H1 (cell line): Measurements from ENCODE around the gene SETD1B. TPM values are rescaled to one million over a fixed set of nuclear protein-coding genes. Genes with fewer than 3 reads are reported as not detected.

Experiments
- CTCF ChIA-PET: fragments of 300-600 bp; sonication (Branson Sonifier 250); formaldehyde crosslinking; loops from one replicate; lab custom pipeline; 2021; ENCODE audit not compliant: partially characterized antibody; lab: Charles Lee
- POLR2A ChIA-PET: fragments of 300-600 bp; sonication (Branson Sonifier 250); formaldehyde crosslinking; loops from one replicate; lab custom pipeline; 2021; ENCODE audit warnings: inconsistent platforms; ENCODE audit not compliant: partially characterized antibody; lab: Charles Lee
- DNase-seq, 2 experiments: peaks; one replicate each; pipeline versions ENCODE4 v3.0.0 to v3.0.0-alpha.2; 2010 to 2022; ENCODE audit warnings: low spot score in 2 of 2, low read depth in 1 of 2, mixed read lengths in 1 of 2
- FAIRE-seq: peaks from 2 replicates; lab custom pipeline; 2011; peaks lifted over from hg19 to GRCh38; lab: Jason Lieb, UNC
- H2AFZ ChIP-seq: 2 replicates; pipeline ENCODE4 v1.8.1; 2012; ENCODE audit warnings: low read length, inconsistent platforms
- H2AK5ac ChIP-seq: 2 replicates; pipeline ENCODE4 v1.6.1; 2013; ENCODE audit warnings: low read depth, low read length
- H2BK120ac ChIP-seq: replicated peaks from 2 replicates; pipeline ENCODE3; 2013; ENCODE audit warnings: low read depth, low read length, inconsistent platforms
- H2BK12ac ChIP-seq: 2 replicates; pipeline ENCODE4 v1.6.1; 2013; ENCODE audit warnings: low read depth, low read length
- H2BK15ac ChIP-seq: 2 replicates; pipeline ENCODE4 v1.6.1; 2013; ENCODE audit warnings: low read length
- H2BK20ac ChIP-seq: 2 replicates; pipeline ENCODE4 v1.6.1; 2013; ENCODE audit warnings: low read length
- H2BK5ac ChIP-seq: 2 replicates; pipeline ENCODE4 v1.6.1; 2013; ENCODE audit warnings: low read depth, low read length
- H3K14ac ChIP-seq: 2 replicates; pipeline ENCODE4 v1.6.1; 2013; ENCODE audit warnings: inconsistent platforms; ENCODE audit not compliant: insufficient read length
- H3K18ac ChIP-seq: 2 replicates; pipeline ENCODE4 v1.6.1; 2013; ENCODE audit warnings: low read length; ENCODE audit errors: extremely low read depth
- H3K23ac ChIP-seq: 2 replicates; pipeline ENCODE4 v1.6.1; 2013; ENCODE audit warnings: inconsistent platforms; ENCODE audit not compliant: insufficient read length
- H3K23me2 ChIP-seq: 2 replicates; pipeline ENCODE4 v1.6.1; 2013; ENCODE audit warnings: low read depth, low read length
- H3K27ac ChIP-seq: 2 replicates; pipeline ENCODE4 v1.6.1; 2011; ENCODE audit warnings: low read depth, low read length, inconsistent platforms
- H3K27me3 ChIP-seq, 4 experiments: replicated peaks in 1 of 4; 1 replicate in 1 of 4; 2 replicates in 3 of 4; pipeline versions ENCODE4 v1.6.1 to v1.8.1; 2011 to 2013; ENCODE audit warnings: low read length in 3 of 4, mild to moderate bottlenecking in 3 of 4, inconsistent platforms in 2 of 4, mixed read lengths in 2 of 4, moderate library complexity in 1 of 4; ENCODE audit not compliant: control insufficient read depth in 3 of 4, insufficient read depth in 3 of 4; ENCODE audit errors: extremely low read depth in 1 of 4
- H3K36me3 ChIP-seq, 4 experiments: 2 replicates each; pipeline versions ENCODE4 v1.6.1 to v1.8.1; 2011 to 2013; ENCODE audit warnings: mild to moderate bottlenecking in 4 of 4, low read length in 3 of 4, moderate library complexity in 2 of 4, control low read depth in 1 of 4, inconsistent platforms in 1 of 4; ENCODE audit not compliant: insufficient read depth in 4 of 4, control insufficient read depth in 2 of 4
- H3K4ac ChIP-seq: replicated peaks from 2 replicates; pipeline ENCODE3; 2013; ENCODE audit warnings: low read length, low read depth, mixed read lengths, inconsistent platforms; ENCODE audit not compliant: insufficient read length
- H3K4me1 ChIP-seq, 4 experiments: replicated peaks in 1 of 4; 1 replicate in 1 of 4; 2 replicates in 3 of 4; pipeline versions ENCODE4 v1.6.1 to v1.8.1; 2011 to 2013; ENCODE audit warnings: low read length in 3 of 4, inconsistent platforms in 2 of 4, mixed read lengths in 1 of 4; ENCODE audit not compliant: insufficient read depth in 4 of 4, control insufficient read depth in 3 of 4
- H3K4me2 ChIP-seq, 2 experiments: 2 replicates each; pipeline versions ENCODE4 v1.6.1 to v1.8.1; 2011 to 2013; ENCODE audit warnings: low read depth in 2 of 2, low read length in 2 of 2, control low read depth in 1 of 2, inconsistent platforms in 1 of 2, mild to moderate bottlenecking in 1 of 2; ENCODE audit not compliant: insufficient read depth in 1 of 2
- H3K4me3 ChIP-seq, 4 experiments: fragments of 200-600, 300-600 bp in 1 of 4; sonication (generic), shearing (Covaris generic), sonication (Bioruptor Twin) in 1 of 4; 2 replicates each; pipeline versions ENCODE4 v1.5.1 to v1.8.1; 2011 to 2016; ENCODE audit warnings: low read length in 4 of 4, low read depth in 3 of 4, control low read depth in 2 of 4, inconsistent platforms in 2 of 4, mild to moderate bottlenecking in 2 of 4, mixed read lengths in 1 of 4, moderate library complexity in 1 of 4; ENCODE audit not compliant: insufficient read depth in 2 of 4; ENCODE audit errors: extremely low read depth in 1 of 4
- H3K56ac ChIP-seq: replicated peaks from 2 replicates; pipeline ENCODE3; 2013; ENCODE audit warnings: low read depth, mild to moderate bottlenecking, mixed read lengths, low read length, inconsistent platforms; ENCODE audit not compliant: insufficient read length
- H3K79me1 ChIP-seq: 2 replicates; pipeline ENCODE4 v1.6.1; 2013; ENCODE audit warnings: low read depth, low read length, control low read depth
- H3K79me2 ChIP-seq, 2 experiments: 2 replicates each; pipeline versions ENCODE4 v1.6.1 to v1.8.1; 2012 to 2013; ENCODE audit warnings: low read length in 2 of 2, mild to moderate bottlenecking in 2 of 2, inconsistent platforms in 1 of 2; ENCODE audit not compliant: insufficient read depth in 2 of 2, control insufficient read depth in 1 of 2
- H3K9ac ChIP-seq, 4 experiments: replicated peaks in 1 of 4; 1 replicate in 1 of 4; 2 replicates in 3 of 4; pipeline versions ENCODE4 v1.6.1 to v1.8.1; 2011 to 2013; ENCODE audit warnings: low read depth in 3 of 4, low read length in 3 of 4, control low read depth in 2 of 4, mild to moderate bottlenecking in 2 of 4, moderate library complexity in 2 of 4, inconsistent platforms in 1 of 4; ENCODE audit errors: extremely low read depth in 1 of 4
- H3K9me3 ChIP-seq, 2 experiments: 2 replicates each; pipeline versions ENCODE4 v1.6.1 to v1.8.1; 2012 to 2013; ENCODE audit warnings: mild to moderate bottlenecking in 2 of 2, moderate library complexity in 2 of 2, control low read depth in 1 of 2, inconsistent platforms in 1 of 2, low read depth in 1 of 2, low read length in 1 of 2, mixed read lengths in 1 of 2; ENCODE audit not compliant: insufficient read depth in 2 of 2
- H4K20me1 ChIP-seq, 2 experiments: replicated peaks in 1 of 2; 2 replicates each; pipeline versions ENCODE3 to v1.8.1; 2011 to 2013; ENCODE audit warnings: inconsistent platforms in 2 of 2, low read length in 2 of 2, mild to moderate bottlenecking in 1 of 2; ENCODE audit not compliant: insufficient read depth in 2 of 2, control insufficient read depth in 1 of 2
- H4K5ac ChIP-seq: 2 replicates; pipeline ENCODE4 v1.6.1; 2013; ENCODE audit warnings: low read length, low read depth, mixed read lengths, inconsistent platforms; ENCODE audit not compliant: insufficient read length
- H4K8ac ChIP-seq: 2 replicates; pipeline ENCODE4 v1.8.0; 2013; ENCODE audit warnings: mild to moderate bottlenecking, moderate library complexity, low read length, inconsistent platforms; ENCODE audit not compliant: insufficient read depth; ENCODE audit errors: extremely low read depth
- H4K91ac ChIP-seq: replicated peaks from 2 replicates; pipeline ENCODE3; 2013; ENCODE audit warnings: low read length, mixed read lengths, inconsistent platforms; ENCODE audit not compliant: insufficient read length
- ASH2L ChIP-seq: fragments of 200-600, 300-600 bp; sonication (generic); IDR thresholded peaks from one replicate; pipeline ENCODE4 v1.7.1; 2017; ENCODE audit warnings: low read length
- CEBPB ChIP-seq: IDR thresholded peaks from 2 replicates; pipeline ENCODE4 v1.6.1; 2012; ENCODE audit warnings: low read depth, low read length
- CHD1 ChIP-seq: IDR thresholded peaks from 2 replicates; pipeline ENCODE4 v1.6.1; 2012; ENCODE audit warnings: low read depth, low read length, improper control_type of control experiment
- CREB1 ChIP-seq: IDR thresholded peaks from 2 replicates; pipeline ENCODE4 v1.6.1; 2012; ENCODE audit warnings: inconsistent platforms
- EP300 ChIP-seq, 2 experiments: IDR thresholded peaks; 1 replicate in 1 of 2; 2 replicates in 1 of 2; pipeline ENCODE4 v1.6.1; 2011 to 2012; ENCODE audit warnings: low read depth in 2 of 2, low read length in 2 of 2, mild to moderate bottlenecking in 2 of 2, borderline replicate concordance in 1 of 2, inconsistent platforms in 1 of 2, moderate library complexity in 1 of 2
- JUN ChIP-seq: IDR thresholded peaks from 2 replicates; pipeline ENCODE4 v1.6.1; 2011; ENCODE audit warnings: low read depth, mild to moderate bottlenecking, improper control_type of control experiment, low read length
- JUND ChIP-seq: IDR thresholded peaks from 2 replicates; pipeline ENCODE4 v1.6.1; 2011; ENCODE audit warnings: mild to moderate bottlenecking, improper control_type of control experiment, low read length
- POLR2AphosphoS5 ChIP-seq: IDR thresholded peaks from 2 replicates; pipeline ENCODE4 v1.6.1; 2011; ENCODE audit warnings: low read depth, low read length
- RXRA ChIP-seq: IDR thresholded peaks from 2 replicates; pipeline ENCODE4 v1.6.1; 2011; ENCODE audit warnings: low read depth, mild to moderate bottlenecking, low read length, moderate library complexity; ENCODE audit not compliant: insufficient read depth
- SIX5 ChIP-seq: IDR thresholded peaks from 2 replicates; pipeline ENCODE4 v1.6.1; 2011; ENCODE audit warnings: mild to moderate bottlenecking, low read depth, low read length
- SUZ12 ChIP-seq: fragments of 200-600 bp; sonication (generic); IDR thresholded peaks from 2 replicates; pipeline ENCODE4 v1.6.1; 2012; ENCODE audit warnings: mild to moderate bottlenecking, inconsistent platforms, low read length, moderate library complexity, mixed read lengths
- WGBS, 2 experiments: shearing (Covaris generic) in 1 of 2; methylation state at CpG; one replicate each; pipeline versions ENCODE4 v1.1.6 to v1.1.7; 2013 to 2015; ENCODE audit warnings: low lambda C conversion rate in 2 of 2, mixed read lengths in 2 of 2, inconsistent platforms in 1 of 2, low coverage in 1 of 2, missing lambda C conversion rate in 1 of 2; ENCODE audit not compliant: insufficient replicate concordance in 2 of 2, insufficient coverage in 1 of 2, insufficient read length in 1 of 2; ENCODE audit errors: extremely low coverage in 1 of 2, missing lambda C conversion rate in 1 of 2; 5-methylcytosine and 5-hydroxymethylcytosine counted together
- polyA plus RNA-seq, 7 experiments: library from polyadenylated mRNA; depleted of rRNA in 3 of 7; stranded (reverse) in 5 of 7; unstranded in 2 of 7; fragments of >200 nt in 5 of 7; fragments of 200-250 nt in 2 of 7; gene quantifications; 1 replicate in 5 of 7; 2 replicates in 1 of 7; 4 replicates in 1 of 7; pipeline versions ENCODE4 v1.2.1 to v1.2.3, GENCODE V29; 2011 to 2013; ENCODE audit warnings: missing spikeins in 2 of 7, mixed read lengths in 2 of 7
- total RNA-seq: library from RNA; stranded (reverse); fragmentation: NEBNext Ultra II Directional; extraction: Animal tissue kit (Norgen Biotek cat#: 25700); gene quantifications from 2 replicates; pipeline ENCODE4 v1.2.1, GENCODE V29; 2021

The SETD1B gene
- total and polyA plus RNA-seq, 2 of the 8 experiments (the other 6 are each of a cell fraction or from before 2014, with no cell fraction given) = 1.3 to 17.7 TPM

- Histone ChIP-seq H2AFZ (no peak overlapping the region), H3K4me1 (peaks cover 7 to 32% (median 18%) of the 10 kb centered on the region in 4 experiments), H3K23ac (no peak overlapping the region), H3K4me2 (peak overlapping the region; percentile 88 to 97), H3K18ac (peak overlapping the region; percentile 97), H4K8ac (peak overlapping the region; percentile 38; the same call in 1 of the 2 replicates), H4K5ac (peak overlapping the region; percentile 98), H3K56ac (peak overlapping the region; percentile 94), H3K4me3 (peak overlapping the region; percentile 70 to 83 (median 76)), H2AK5ac (no peak overlapping the region), H2BK20ac (no peak overlapping the region), H2BK12ac (peak overlapping the region; percentile 40; the same call in 1 of the 2 replicates), H3K4ac (peak overlapping the region; percentile 80), H2BK120ac (no peak overlapping the region), H3K14ac (no peak overlapping the region), H3K9ac (peak overlapping the region in 3 of 4 experiments; percentile 14 to 61 (median 36); a peak in 4 of 7 replicates), H3K9me3 (no peaks in the 10 kb centered on the region), H2BK15ac (peak overlapping the region; percentile 55; the same call in 1 of the 2 replicates), H4K91ac (peak overlapping the region; percentile 36), H3K27ac (peak overlapping the region; percentile 42; the same call in 1 of the 2 replicates), H3K79me1 (peaks cover 12% of the 10 kb centered on the region), H2BK5ac (peak overlapping the region; percentile 93), H3K79me2 (peaks cover 0 to 41% of the 10 kb centered on the region in 2 experiments; a peak in 2 of 4 replicates), H3K23me2 (peaks cover 9% of the 10 kb centered on the region), H4K20me1 (peaks cover 0 to 10% of the 10 kb centered on the region in 2 experiments), H3K36me3 (peaks cover 4 to 40% (median 19%) of the 10 kb centered on the region in 4 experiments; a peak in 7 of 8 replicates), H3K27me3 (no peaks in the 10 kb centered on the region)
- WGBS, 2 experiments = 4% methylated on average over 39 of the region's 46 CpGs; no CpG with 5 or more reads in 1 of the 2 experiments
- DNase-seq = peak in 1 of 2 experiments; percentile 89
- ChIA-PET CTCF (interaction anchor here (0.5 to 12.0 kb wide), 35 partner anchors 9 to 374 kb away, joined by 3 to 363 read pairs (median 4); partner anchors contain the start of genes HPD, ORAI1, PSMD9 and RHOF), POLR2A (interaction anchor here (0.6 to 27.9 kb wide), 14 partner anchors 11 to 964 kb away, joined by 3 to 958 read pairs (median 4); partner anchors contain the start of genes PSMD9, RHOF, SETD1B and TMEM120B)
- no peak for FAIRE-seq
- no peak for TF ChIP-seq CEBPB
- TF ChIP-seq POLR2AphosphoS5 = no peak; the same call in 1 of the 2 replicates
- no peak for TF ChIP-seq SIX5
- TF ChIP-seq RXRA = no peak
- no peak for TF ChIP-seq EP300 (IDR thresholded peaks at IDR 0.05; ENCODE audit: borderline replicate concordance in 1 of 2, low read depth in 2 of 2, low read length in 2 of 2)
- TF ChIP-seq JUN = no peak
- TF ChIP-seq SUZ12 = no peak
- TF ChIP-seq JUND = 0 out of 2 replicates have a peak, but pooled peaks have one; percentile 35
- TF ChIP-seq CHD1 = no peak
- TF ChIP-seq ASH2L = no peak
- no peak for TF ChIP-seq CREB1
Observed at GRCh38 chr12:121811434-121812319, 7.9 kb downstream of the SETD1B start.
